BE2C (cell line): ENCODE measurements around the gene EFCAB8.

Experiments
- DNase-seq: peaks from one replicate; pipeline ENCODE4 v3.0.0-alpha.2; 2020
- H3K27me3 ChIP-seq: fragments of 250-450 bp; sonication (Bioruptor Pico); 2 replicates; pipeline ENCODE4 v1.5.1; 2020; ENCODE audit warnings: mild to moderate bottlenecking
- H3K36me3 ChIP-seq: fragments of 250-450 bp; sonication (Bioruptor Pico); 2 replicates; pipeline ENCODE4 v1.5.1; 2020; ENCODE audit warnings: mild to moderate bottlenecking
- H3K4me1 ChIP-seq: fragments of 250-450 bp; sonication (Bioruptor Pico); 2 replicates; pipeline ENCODE4 v1.5.1; 2020
- H3K4me3 ChIP-seq: 2 replicates; pipeline ENCODE4 v1.5.1; 2011; ENCODE audit warnings: low read depth, low read length
- H3K9me3 ChIP-seq: fragments of 250-450 bp; sonication (Bioruptor Pico); 2 replicates; pipeline ENCODE4 v1.5.1; 2020
- CTCF ChIP-seq: IDR thresholded peaks from 2 replicates; pipeline ENCODE4 v1.5.1; 2012; ENCODE audit warnings: mild to moderate bottlenecking, low read depth, low read length

The EFCAB8 gene

DNA sequence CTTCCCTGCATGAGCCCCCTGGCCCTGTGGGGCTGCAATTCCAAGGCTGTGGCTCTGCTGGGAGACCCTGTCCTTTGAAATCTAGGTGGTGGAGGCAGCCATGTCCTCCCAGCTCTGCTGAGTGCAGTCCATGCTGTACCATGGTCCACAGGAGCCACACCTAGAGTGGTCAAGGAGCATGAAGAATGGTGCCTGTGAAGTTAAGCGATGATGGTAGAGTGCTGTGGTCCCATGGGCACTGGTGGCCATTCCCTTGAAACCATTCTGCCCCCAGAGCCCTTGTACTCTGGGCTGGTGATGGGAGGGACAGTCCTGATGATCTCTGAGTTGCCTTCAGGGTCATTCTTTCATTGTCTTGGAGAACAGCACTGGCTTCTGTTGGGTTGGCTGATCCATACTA, 55.3 kb downstream of the EFCAB8 start:
- Histone ChIP-seq H3K36me3 (no peaks in the 10 kb centered on the region), H3K4me3 (no peak overlapping the region), H3K27me3 (peaks cover 4% of the 10 kb centered on the region; the same call in 1 of the 2 replicates), H3K9me3 (0 out of 2 replicates have a peak, but pooled peaks cover 2% of the 10 kb centered on the region), H3K4me1 (no peaks in the 10 kb centered on the region)
- no peak for TF ChIP-seq CTCF
- DNase-seq: no peak

GRCh38 chr20:32917191-32917950, 58.6 kb downstream of the EFCAB8 start:
- DNase-seq: no peak
- Histone ChIP-seq H3K27me3 (peaks cover 10% of the 10 kb centered on the region; the same call in 1 of the 2 replicates), H3K4me1 (no peaks in the 10 kb centered on the region), H3K36me3 (no peaks in the 10 kb centered on the region), H3K9me3 (0 out of 2 replicates have a peak, but pooled peaks cover 2% of the 10 kb centered on the region), H3K4me3 (no peak overlapping the region)
- TF ChIP-seq CTCF: no peak

GRCh38 chr20:32918296-32918695, 59.6 kb downstream of the EFCAB8 start:
- Histone ChIP-seq H3K9me3 (0 out of 2 replicates have a peak, but pooled peaks cover 2% of the 10 kb centered on the region), H3K27me3 (peaks cover 12% of the 10 kb centered on the region; the same call in 1 of the 2 replicates), H3K4me3 (no peak overlapping the region), H3K36me3 (no peaks in the 10 kb centered on the region), H3K4me1 (no peaks in the 10 kb centered on the region)
- no peak for TF ChIP-seq CTCF
- no peak for DNase-seq

DNA sequence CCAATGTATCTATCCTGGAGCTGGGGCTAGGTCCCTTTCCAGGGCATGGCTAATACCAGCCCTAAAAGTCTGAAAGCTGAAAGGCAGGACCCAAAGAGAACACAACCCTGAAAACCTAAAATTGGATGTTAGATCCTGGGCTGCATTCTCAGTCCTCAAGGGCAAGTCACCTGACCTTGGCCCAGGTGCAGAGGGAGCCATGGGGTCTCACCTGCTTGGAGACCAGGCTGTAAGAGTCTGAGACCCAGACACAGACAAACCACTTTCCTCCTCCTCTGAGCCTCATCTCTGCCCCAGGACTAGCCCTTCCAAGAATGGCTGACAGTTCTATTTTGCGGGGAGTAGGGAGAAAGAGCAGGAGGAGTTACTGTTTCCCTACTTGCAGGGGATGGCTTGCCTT, 60.0 kb downstream of the EFCAB8 start:
- H3K27me3 ChIP-seq: peaks cover 12% of the 10 kb centered on the region; the same call in 1 of the 2 replicates
- no peak overlapping the region for H3K4me3 ChIP-seq
- H3K36me3 ChIP-seq: no peaks in the 10 kb centered on the region
- no peaks in the 10 kb centered on the region for H3K4me1 ChIP-seq
- DNase-seq: no peak
- 0 out of 2 replicates have a peak, but pooled peaks cover 2% of the 10 kb centered on the region for H3K9me3 ChIP-seq
- TF ChIP-seq CTCF: no peak

DNA sequence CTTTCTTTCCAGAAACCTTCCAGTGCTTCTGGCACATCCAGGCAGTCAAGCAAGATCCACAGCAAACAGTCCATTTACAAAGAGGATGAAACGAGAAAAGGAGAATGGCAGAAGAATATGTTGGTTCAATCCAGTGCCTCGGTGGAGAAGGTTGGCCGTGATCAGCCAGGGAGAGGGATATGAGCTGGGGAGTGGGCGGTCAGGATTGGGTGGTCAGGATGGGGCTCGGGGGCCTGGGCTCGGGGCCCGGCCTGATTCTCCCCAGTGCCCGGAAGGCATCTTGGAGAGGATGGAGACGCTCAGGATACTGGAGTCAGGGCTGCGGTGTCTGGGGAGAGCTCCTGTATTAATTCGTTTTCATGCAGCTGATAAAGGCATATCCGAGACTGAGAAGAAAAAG, 61.3 kb downstream of the EFCAB8 start:
- H3K27me3 ChIP-seq: peaks cover 12% of the 10 kb centered on the region; the same call in 1 of the 2 replicates
- DNase-seq: no peak

More for the DNA sequence above, 61.3 kb downstream of the EFCAB8 start:
- H3K36me3 ChIP-seq: no peaks in the 10 kb centered on the region
- no peaks in the 10 kb centered on the region for H3K4me1 ChIP-seq
- no peak overlapping the region for H3K4me3 ChIP-seq
- H3K9me3 ChIP-seq: 0 out of 2 replicates have a peak, but pooled peaks cover 2% of the 10 kb centered on the region
- no peak for TF ChIP-seq CTCF
